Smooth muscle cell of the umbilical artery (primary cell): ENCODE results near the gene PPIL4. TPM values are rescaled to one million over a fixed set of nuclear protein-coding genes. Genes with fewer than 3 reads are reported as not detected.

Experiments used
- total RNA-seq: library from RNA; depleted of rRNA; stranded (reverse); fragments of >200 nt; gene quantifications from 2 replicates; pipeline ENCODE4 v1.2.3, GENCODE V29; 2014

The PPIL4 gene
- total RNA-seq, result 45.1 and 54.9 TPM in 2 replicates

GRCh38 chr6:149545754-149546471, at the start of gene PPIL4:
Gene PPIL4, minus strand, starts transcription at chr6:149546043. Its CDS starts 38 bp downstream, at chr6:149546005.

GRCh38 chr6:149565527-149566409, 19.9 kb upstream of the PPIL4 start, which contains the start of gene GINM1:
Gene GINM1, plus strand, starts transcription at chr6:149566375. Its CDS starts 40 bp downstream, at chr6:149566415.

GRCh38 chr6:149484733-149485700, 60.8 kb downstream of the PPIL4 start, which contains the start of gene ZC3H12D:
Gene ZC3H12D, minus strand, starts transcription at chr6:149485014. Its CDS starts 10,471 bp downstream, at chr6:149474543.

Other genes starting within 250 kb of the PPIL4 start
- 26.7 and 43.0 TPM in 2 replicates for gene TAB2, start 228.3 kb downstream of the PPIL4 start, total RNA-seq
- 2.1 and 3.2 TPM in 2 replicates for gene SUMO4, start 145.8 kb downstream of the PPIL4 start, total RNA-seq
- 0.05 and 0.30 TPM in 2 replicates for gene ZC3H12D, start 61.0 kb downstream of the PPIL4 start, total RNA-seq
- 69.0 and 92.1 TPM in 2 replicates for gene GINM1, start 20.3 kb upstream of the PPIL4 start, total RNA-seq
- gene KATNA1, start 102.7 kb upstream of the PPIL4 start, total RNA-seq, result 32.5 and 38.9 TPM in 2 replicates
- gene LATS1, start 172.1 kb upstream of the PPIL4 start, total RNA-seq, result 9.8 and 12.7 TPM in 2 replicates
- 15.7 and 25.7 TPM in 2 replicates for gene NUP43, start 200.5 kb upstream of the PPIL4 start, total RNA-seq
- gene PCMT1, start 203.7 kb upstream of the PPIL4 start, total RNA-seq, result 108 and 161 TPM in 2 replicates